Measurements from ENCODE around the gene ATP2C2.

Gene ATP2C2

DNA sequence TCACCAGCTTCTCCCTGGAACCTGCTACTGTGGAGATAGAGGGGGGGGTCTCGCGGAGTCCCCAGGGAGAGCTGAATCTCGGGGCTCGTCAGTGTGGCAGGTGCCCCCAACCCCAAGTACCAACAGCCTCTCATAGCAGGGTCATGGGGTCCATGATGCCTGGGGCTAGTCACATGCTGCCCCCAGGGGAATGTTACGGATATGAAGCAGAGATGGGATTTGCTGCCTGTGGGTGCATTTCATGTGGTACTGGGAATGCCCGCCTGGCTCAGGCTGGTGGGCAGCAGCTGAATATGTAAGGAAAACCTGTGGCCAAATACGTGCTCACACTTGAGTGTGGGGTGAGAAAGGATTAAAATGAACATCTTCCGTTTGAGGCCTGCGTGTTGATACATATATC lies 86.7 kb downstream of the ATP2C2 start:
- no peaks in the 10 kb centered on the region for H3K9me3 ChIP-seq (ENCODE audit: control insufficient read depth, low read length)
- no peak overlapping the region for H2BK120ac ChIP-seq (ENCODE audit: low read depth, low read length)
- H3K79me1 ChIP-seq (replicated peaks; ENCODE audit: low read length, poor library complexity, severe bottlenecking), result no peaks in the 10 kb centered on the region
- H2AFZ ChIP-seq (ENCODE audit: low read depth, low read length), result no peak overlapping the region
- H3K4ac ChIP-seq (ENCODE audit: low read depth in 1 of 2, low read length in 2 of 2), result no peak overlapping the region
- H3K23ac ChIP-seq (ENCODE audit: low read length in 2 of 2), result no peak overlapping the region
- H3K4me2 ChIP-seq (ENCODE audit: low read length, poor library complexity, severe bottlenecking), result no peak overlapping the region
- peaks cover 0 to 4% of the 10 kb centered on the region in 2 experiments for H3K27me3 ChIP-seq (ENCODE audit: control insufficient read depth in 1 of 2, insufficient read depth in 1 of 2, low read length in 2 of 2)
- no peak overlapping the region for H2BK12ac ChIP-seq (ENCODE audit: low read length in 2 of 2)
- H3K36me3 ChIP-seq (ENCODE audit: control insufficient read depth in 1 of 2, insufficient read depth in 2 of 2, low read depth in 1 of 2, low read length in 2 of 2), result peaks cover 13 to 21% of the 10 kb centered on the region in 2 experiments
- H3K18ac ChIP-seq (ENCODE audit: low read depth in 1 of 2, low read length in 2 of 2), result no peak overlapping the region
- H4K8ac ChIP-seq (ENCODE audit: low read length), result no peak overlapping the region
- no peak overlapping the region for H4K91ac ChIP-seq (ENCODE audit: low read length)
- H3K14ac ChIP-seq (ENCODE audit: low read length in 2 of 2), result no peak overlapping the region
- no peak overlapping the region for H2BK15ac ChIP-seq (ENCODE audit: low read depth, poor library complexity, severe bottlenecking)
- no peak overlapping the region for H3K9ac ChIP-seq (ENCODE audit: low read length)
- H2BK5ac ChIP-seq (ENCODE audit: low read depth, low read length, poor library complexity, severe bottlenecking), result no peak overlapping the region
- H3K4me3 ChIP-seq (ENCODE audit: insufficient read depth in 1 of 2, low read depth in 1 of 2, low read length in 2 of 2), result no peak overlapping the region
- WGBS, result 90% methylated on average over 9 of the region's 9 CpGs
- H3K4me1 ChIP-seq (ENCODE audit: control insufficient read depth, insufficient read depth, low read depth, low read length), result no peaks in the 10 kb centered on the region
- no peak for DNase-seq
- H2AK5ac ChIP-seq (ENCODE audit: low read length, severe bottlenecking), result no peak overlapping the region
- H3K27ac ChIP-seq (ENCODE audit: low read length, poor library complexity, severe bottlenecking), result no peak overlapping the region

DNA sequence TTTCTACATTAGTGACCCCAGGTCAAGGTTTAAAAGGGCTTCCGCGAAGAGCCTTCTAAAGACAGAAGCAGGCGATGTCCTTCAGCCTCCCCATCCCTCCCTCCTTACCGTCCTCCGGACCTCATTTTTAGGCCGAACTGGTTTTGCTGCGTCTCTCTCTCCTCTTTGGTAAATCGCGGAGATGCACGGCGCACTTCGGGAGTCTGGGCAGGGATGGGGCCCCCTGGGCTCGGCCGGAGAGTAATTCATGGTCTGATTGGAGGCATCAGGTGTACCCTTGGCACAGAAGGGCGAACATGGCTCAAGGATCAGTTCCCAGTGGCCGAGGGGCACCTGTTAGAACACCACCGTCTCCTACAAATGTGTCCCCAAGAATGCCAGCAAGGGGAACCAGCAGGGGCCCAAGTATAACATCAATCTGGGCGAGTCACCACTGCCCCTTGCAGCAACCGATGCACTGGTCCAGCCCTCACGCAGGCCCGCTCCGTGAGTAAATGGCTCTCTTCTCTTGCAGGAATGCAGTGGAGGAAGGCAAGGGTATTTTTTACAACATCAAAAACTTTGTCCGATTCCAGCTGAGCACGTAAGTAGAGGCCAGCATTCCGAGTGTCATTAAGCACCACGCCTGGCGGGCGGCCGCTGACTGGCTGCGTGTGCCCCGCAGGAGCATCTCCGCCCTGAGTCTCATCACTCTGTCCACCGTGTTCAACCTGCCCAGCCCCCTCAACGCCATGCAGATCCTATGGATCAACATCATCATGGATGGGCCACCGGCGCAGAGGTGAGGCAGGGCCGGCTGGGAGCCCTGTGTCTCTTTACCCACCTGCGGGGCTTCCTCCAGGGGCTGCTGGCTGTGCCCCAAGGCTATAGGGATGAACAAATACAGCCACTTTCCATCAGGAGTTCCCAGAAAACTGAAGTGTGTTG lies 90.5 kb downstream of the ATP2C2 start:
- Histone ChIP-seq H2BK15ac (ENCODE audit: low read depth, poor library complexity, severe bottlenecking) (no peak overlapping the region), H4K91ac (ENCODE audit: low read length) (no peak overlapping the region), H2BK120ac (ENCODE audit: low read depth, low read length) (no peak overlapping the region), H3K23ac (ENCODE audit: low read length in 2 of 2) (no peak overlapping the region), H3K9me3 (ENCODE audit: control insufficient read depth, low read length) (no peaks in the 10 kb centered on the region), H2AFZ (ENCODE audit: low read depth, low read length) (no peak overlapping the region), H3K36me3 (ENCODE audit: control insufficient read depth in 1 of 2, insufficient read depth in 2 of 2, low read depth in 1 of 2, low read length in 2 of 2) (peaks cover 30 to 53% of the 10 kb centered on the region in 2 experiments), H3K9ac (ENCODE audit: low read length) (no peak overlapping the region), H2BK5ac (ENCODE audit: low read depth, low read length, poor library complexity, severe bottlenecking) (no peak overlapping the region), H4K8ac (ENCODE audit: low read length) (no peak overlapping the region), H3K4me2 (ENCODE audit: low read length, poor library complexity, severe bottlenecking) (no peak overlapping the region), H3K4me1 (ENCODE audit: control insufficient read depth, insufficient read depth, low read depth, low read length) (no peaks in the 10 kb centered on the region), H3K4me3 (ENCODE audit: insufficient read depth in 1 of 2, low read depth in 1 of 2, low read length in 2 of 2) (no peak overlapping the region), H3K18ac (ENCODE audit: low read depth in 1 of 2, low read length in 2 of 2) (no peak overlapping the region), H2AK5ac (ENCODE audit: low read length, severe bottlenecking) (no peak overlapping the region), H3K27ac (ENCODE audit: low read length, poor library complexity, severe bottlenecking) (no peak overlapping the region), H3K14ac (ENCODE audit: low read length in 2 of 2) (no peak overlapping the region), H3K4ac (ENCODE audit: low read depth in 1 of 2, low read length in 2 of 2) (no peak overlapping the region), H3K27me3 (ENCODE audit: control insufficient read depth in 1 of 2, insufficient read depth in 1 of 2, low read length in 2 of 2) (no peaks in the 10 kb centered on the region), H3K79me1 (replicated peaks; ENCODE audit: low read length, poor library complexity, severe bottlenecking) (peaks cover 8% of the 10 kb centered on the region), H2BK12ac (ENCODE audit: low read length in 2 of 2) (no peak overlapping the region)
- WGBS, result 98% methylated on average over 38 of the region's 38 CpGs
- no peak for DNase-seq

DNA sequence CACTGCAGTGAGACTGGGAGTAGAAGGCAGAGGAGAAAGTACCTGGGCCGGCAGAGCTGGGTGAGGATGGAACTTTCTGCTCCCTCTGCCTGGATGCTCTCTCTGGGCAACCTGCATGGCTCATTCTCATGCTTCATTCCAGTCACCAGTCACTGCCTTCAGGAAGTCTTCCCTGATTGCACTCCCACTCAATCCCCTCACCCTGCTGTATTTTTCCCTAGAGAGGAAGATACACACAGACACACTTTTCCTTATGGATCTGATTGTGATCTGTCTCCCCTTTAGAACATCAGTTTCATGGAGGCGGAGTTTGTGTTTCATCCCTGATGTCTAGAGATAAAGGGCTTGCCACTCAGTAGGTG lies 91.2 kb downstream of the ATP2C2 start:
- Histone ChIP-seq H2AK5ac (ENCODE audit: low read length, severe bottlenecking) (no peak overlapping the region), H2BK15ac (ENCODE audit: low read depth, poor library complexity, severe bottlenecking) (no peak overlapping the region), H3K23ac (ENCODE audit: low read length in 2 of 2) (no peak overlapping the region), H3K4me3 (ENCODE audit: insufficient read depth in 1 of 2, low read depth in 1 of 2, low read length in 2 of 2) (no peak overlapping the region), H3K27ac (ENCODE audit: low read length, poor library complexity, severe bottlenecking) (no peak overlapping the region), H3K9me3 (ENCODE audit: control insufficient read depth, low read length) (no peaks in the 10 kb centered on the region), H3K36me3 (ENCODE audit: control insufficient read depth in 1 of 2, insufficient read depth in 2 of 2, low read depth in 1 of 2, low read length in 2 of 2) (peaks cover 30 to 58% of the 10 kb centered on the region in 2 experiments), H3K4me1 (ENCODE audit: control insufficient read depth, insufficient read depth, low read depth, low read length) (no peaks in the 10 kb centered on the region), H4K91ac (ENCODE audit: low read length) (no peak overlapping the region), H4K8ac (ENCODE audit: low read length) (no peak overlapping the region), H3K9ac (ENCODE audit: low read length) (no peak overlapping the region), H2AFZ (ENCODE audit: low read depth, low read length) (no peak overlapping the region), H2BK12ac (ENCODE audit: low read length in 2 of 2) (no peak overlapping the region), H2BK120ac (ENCODE audit: low read depth, low read length) (no peak overlapping the region), H3K4ac (ENCODE audit: low read depth in 1 of 2, low read length in 2 of 2) (no peak overlapping the region), H2BK5ac (ENCODE audit: low read depth, low read length, poor library complexity, severe bottlenecking) (no peak overlapping the region), H3K79me1 (replicated peaks; ENCODE audit: low read length, poor library complexity, severe bottlenecking) (peaks cover 8% of the 10 kb centered on the region), H3K27me3 (ENCODE audit: control insufficient read depth in 1 of 2, insufficient read depth in 1 of 2, low read length in 2 of 2) (no peaks in the 10 kb centered on the region), H3K4me2 (ENCODE audit: low read length, poor library complexity, severe bottlenecking) (no peak overlapping the region), H3K14ac (ENCODE audit: low read length in 2 of 2) (no peak overlapping the region), H3K18ac (ENCODE audit: low read depth in 1 of 2, low read length in 2 of 2) (no peak overlapping the region)
- WGBS, result 100% methylated on average over 2 of the region's 2 CpGs
- no peak for DNase-seq

DNA sequence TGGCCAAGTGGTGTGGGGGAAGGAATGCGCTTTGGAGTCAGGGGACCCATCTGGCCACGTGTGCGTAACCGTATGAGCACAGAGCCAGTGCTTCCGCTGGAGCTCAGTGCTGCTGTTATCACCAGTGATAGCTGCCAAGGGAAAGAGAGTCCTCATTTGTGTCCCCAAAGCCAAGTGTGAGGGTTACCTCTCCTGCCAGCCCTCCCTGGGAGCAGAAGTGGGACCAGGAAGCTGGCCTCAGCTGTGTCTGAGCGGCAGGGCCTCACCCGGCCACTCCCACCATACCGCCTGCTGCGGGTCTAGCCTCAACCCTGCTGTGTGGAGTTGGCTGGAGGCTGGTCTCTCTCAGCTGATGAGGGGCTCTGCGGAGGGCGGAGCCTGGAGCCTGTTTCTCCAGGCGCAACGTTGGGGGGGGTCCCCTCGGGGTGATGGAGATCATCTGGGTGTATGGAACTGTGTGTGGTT lies 91.6 kb downstream of the ATP2C2 start:
- Histone ChIP-seq H2AFZ (ENCODE audit: low read depth, low read length) (no peak overlapping the region), H3K27ac (ENCODE audit: low read length, poor library complexity, severe bottlenecking) (no peak overlapping the region), H2BK12ac (ENCODE audit: low read length in 2 of 2) (no peak overlapping the region), H3K9me3 (ENCODE audit: control insufficient read depth, low read length) (no peaks in the 10 kb centered on the region), H3K4me3 (ENCODE audit: insufficient read depth in 1 of 2, low read depth in 1 of 2, low read length in 2 of 2) (no peak overlapping the region), H3K18ac (ENCODE audit: low read depth in 1 of 2, low read length in 2 of 2) (no peak overlapping the region), H2BK5ac (ENCODE audit: low read depth, low read length, poor library complexity, severe bottlenecking) (no peak overlapping the region), H2AK5ac (ENCODE audit: low read length, severe bottlenecking) (no peak overlapping the region), H3K4ac (ENCODE audit: low read depth in 1 of 2, low read length in 2 of 2) (no peak overlapping the region), H3K36me3 (ENCODE audit: control insufficient read depth in 1 of 2, insufficient read depth in 2 of 2, low read depth in 1 of 2, low read length in 2 of 2) (peaks cover 32 to 60% of the 10 kb centered on the region in 2 experiments), H3K27me3 (ENCODE audit: control insufficient read depth in 1 of 2, insufficient read depth in 1 of 2, low read length in 2 of 2) (no peaks in the 10 kb centered on the region), H3K79me1 (replicated peaks; ENCODE audit: low read length, poor library complexity, severe bottlenecking) (peaks cover 8% of the 10 kb centered on the region), H3K9ac (ENCODE audit: low read length) (no peak overlapping the region), H3K4me1 (ENCODE audit: control insufficient read depth, insufficient read depth, low read depth, low read length) (no peaks in the 10 kb centered on the region), H2BK15ac (ENCODE audit: low read depth, poor library complexity, severe bottlenecking) (no peak overlapping the region), H3K23ac (ENCODE audit: low read length in 2 of 2) (no peak overlapping the region), H3K4me2 (ENCODE audit: low read length, poor library complexity, severe bottlenecking) (no peak overlapping the region), H4K8ac (ENCODE audit: low read length) (no peak overlapping the region), H2BK120ac (ENCODE audit: low read depth, low read length) (no peak overlapping the region), H4K91ac (ENCODE audit: low read length) (no peak overlapping the region), H3K14ac (ENCODE audit: low read length in 2 of 2) (no peak overlapping the region)
- WGBS, result 87% methylated on average over 14 of the region's 14 CpGs
- no peak for DNase-seq
